ENCODE measurements around the gene MPZL1. TPM values are rescaled to one million over a fixed set of nuclear protein-coding genes. Genes with fewer than 3 reads are reported as not detected.

Gene MPZL1
- total and polyA plus RNA-seq, 12 donors: 12.8 to 52.5 (median 24.6) TPM

DNA sequence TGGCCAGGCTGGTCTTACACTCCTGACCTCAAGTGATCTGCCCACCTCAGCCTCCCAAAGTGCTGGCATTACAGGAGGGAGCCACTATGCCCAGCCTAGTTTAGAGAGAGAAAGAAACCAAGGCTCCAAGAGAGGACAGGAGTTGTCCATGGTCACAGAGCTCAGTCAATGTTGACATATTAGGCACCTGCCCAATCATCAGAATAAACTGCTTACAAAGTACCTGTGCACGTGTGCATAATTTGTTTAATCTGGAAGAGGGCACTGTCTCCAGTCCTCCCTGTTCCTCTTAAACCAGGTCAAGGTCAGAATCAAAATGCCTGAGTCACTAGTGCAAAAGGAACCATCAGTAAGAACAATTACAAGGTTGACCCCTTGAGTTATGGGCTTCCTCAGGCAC, 20.3 kb upstream of the MPZL1 start:
- intact Hi-C loops (cut with DNase I): no loop called here
- WGBS, 2 donors: 56 to 62% methylated on average over 1 of the region's 1 CpG
- no peak for DNase-seq
- TF ChIP-seq, protein P1, sequence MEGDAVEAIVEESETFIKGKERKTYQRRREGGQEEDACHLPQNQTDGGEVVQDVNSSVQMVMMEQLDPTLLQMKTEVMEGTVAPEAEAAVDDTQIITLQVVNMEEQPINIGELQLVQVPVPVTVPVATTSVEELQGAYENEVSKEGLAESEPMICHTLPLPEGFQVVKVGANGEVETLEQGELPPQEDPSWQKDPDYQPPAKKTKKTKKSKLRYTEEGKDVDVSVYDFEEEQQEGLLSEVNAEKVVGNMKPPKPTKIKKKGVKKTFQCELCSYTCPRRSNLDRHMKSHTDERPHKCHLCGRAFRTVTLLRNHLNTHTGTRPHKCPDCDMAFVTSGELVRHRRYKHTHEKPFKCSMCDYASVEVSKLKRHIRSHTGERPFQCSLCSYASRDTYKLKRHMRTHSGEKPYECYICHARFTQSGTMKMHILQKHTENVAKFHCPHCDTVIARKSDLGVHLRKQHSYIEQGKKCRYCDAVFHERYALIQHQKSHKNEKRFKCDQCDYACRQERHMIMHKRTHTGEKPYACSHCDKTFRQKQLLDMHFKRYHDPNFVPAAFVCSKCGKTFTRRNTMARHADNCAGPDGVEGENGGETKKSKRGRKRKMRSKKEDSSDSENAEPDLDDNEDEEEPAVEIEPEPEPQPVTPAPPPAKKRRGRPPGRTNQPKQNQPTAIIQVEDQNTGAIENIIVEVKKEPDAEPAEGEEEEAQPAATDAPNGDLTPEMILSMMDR (IDR thresholded peaks at IDR 0.05): no peak
- H3K27ac ChIP-seq: no peak overlapping the region
- no peaks in the 10 kb centered on the region for H3K27me3 ChIP-seq
- H3K4me1 ChIP-seq: peaks cover 5 to 51% (median 26%) of the 10 kb centered on the region in 9 donors
- no peak for ATAC-seq
- H3K36me3 ChIP-seq: peaks cover 0 to 100% (median 10%) of the 10 kb centered on the region in 9 donors
- H3K4me3 ChIP-seq: no peak overlapping the region
- H3K9me3 ChIP-seq: no peaks in the 10 kb centered on the region

DNA sequence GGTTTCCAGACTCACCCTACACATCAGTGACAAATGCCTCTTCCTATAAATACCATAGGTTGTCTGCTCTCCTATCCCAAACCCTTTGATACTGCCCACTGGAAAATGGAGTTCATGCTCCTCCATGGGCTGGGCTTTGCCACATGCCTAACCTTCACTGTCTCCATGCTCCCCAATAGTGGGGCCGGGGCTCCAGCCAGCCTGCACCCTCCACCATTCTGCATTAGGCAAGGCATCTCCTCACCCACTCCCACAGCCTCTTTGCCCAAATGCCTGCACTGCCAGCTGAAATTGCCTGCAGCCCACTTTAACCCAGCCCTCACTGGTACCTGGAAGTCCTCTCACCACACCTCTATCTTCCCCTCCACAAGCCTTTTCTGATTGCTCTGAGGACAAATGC, 18.2 kb upstream of the MPZL1 start:
- no peak overlapping the region for H3K27ac ChIP-seq
- intact Hi-C loops (cut with DNase I): no loop called here
- H3K27me3 ChIP-seq: no peaks in the 10 kb centered on the region
- H3K4me1 ChIP-seq: peaks cover 0 to 33% (median 8%) of the 10 kb centered on the region in 9 donors
- DNase-seq (no peak), ATAC-seq (no peak)
- H3K9me3 ChIP-seq: no peaks in the 10 kb centered on the region
- no peak overlapping the region for H3K4me3 ChIP-seq
- TF ChIP-seq, protein P1 (IDR thresholded peaks at IDR 0.05): no peak
- 100% methylated on average over 1 of the region's 1 CpG for WGBS, 2 donors
- peaks cover 0 to 86% (median 6%) of the 10 kb centered on the region in 9 donors for H3K36me3 ChIP-seq

DNA sequence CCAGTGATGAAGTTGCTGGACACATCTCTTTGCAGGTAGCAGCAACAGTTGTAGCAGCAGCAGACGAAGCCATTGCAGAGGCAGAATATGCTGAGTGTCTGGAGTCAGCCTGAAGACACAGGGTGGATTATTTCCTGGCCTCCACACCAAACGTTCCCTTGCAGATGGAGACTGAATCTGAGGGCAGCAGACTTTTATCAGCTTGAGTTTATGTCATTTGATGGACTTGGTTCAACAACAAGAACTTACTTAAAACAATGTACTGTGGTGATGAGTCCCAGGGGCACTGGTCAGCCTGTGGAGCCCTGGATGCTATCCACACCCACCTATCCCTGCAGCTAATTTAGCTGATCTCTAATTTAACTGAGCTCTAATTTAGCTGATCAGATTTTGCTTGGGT, 17.1 kb upstream of the MPZL1 start:
- Histone ChIP-seq H3K36me3 (peaks cover 0 to 74% (median 6%) of the 10 kb centered on the region in 9 donors), H3K4me1 (peaks cover 0 to 25% (median 8%) of the 10 kb centered on the region in 9 donors), H3K4me3 (no peak overlapping the region), H3K9me3 (no peaks in the 10 kb centered on the region), H3K27ac (peak overlapping the region in 1 of 10 donors; percentile 28), H3K27me3 (no peaks in the 10 kb centered on the region)
- TF ChIP-seq, protein P1 (IDR thresholded peaks at IDR 0.05): no peak
- DNase-seq (no peak), ATAC-seq (peak in 6 of 8 donors; percentile 25 to 55 (median 44))
- intact Hi-C loops (cut with DNase I): no loop called here
- WGBS, 2 donors: 40 to 44% methylated on average over 2 of the region's 2 CpGs

DNA sequence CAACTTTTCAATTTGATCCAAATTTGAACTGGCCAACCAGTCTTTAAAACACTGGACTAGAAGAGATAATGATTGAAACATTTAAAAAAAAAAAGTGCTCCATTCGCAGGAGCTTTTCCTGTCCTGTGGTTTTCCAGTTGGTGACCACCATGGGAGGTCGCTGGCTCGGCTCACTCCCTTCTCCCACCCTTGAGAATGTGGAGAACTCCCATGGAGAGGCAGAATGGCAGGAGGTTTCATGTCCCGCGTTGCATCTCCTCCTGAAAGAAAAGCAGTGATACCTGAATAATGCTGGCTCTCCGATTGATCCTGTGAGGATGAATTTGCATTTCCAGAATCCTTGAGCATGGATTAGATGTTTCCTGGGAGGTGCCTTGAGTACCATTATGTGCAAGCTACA, 16.5 kb upstream of the MPZL1 start:
- Histone ChIP-seq H3K4me3 (no peak overlapping the region), H3K27ac (no peak overlapping the region), H3K9me3 (no peaks in the 10 kb centered on the region), H3K4me1 (peaks cover 0 to 25% (median 8%) of the 10 kb centered on the region in 9 donors), H3K36me3 (peaks cover 0 to 69% (median 6%) of the 10 kb centered on the region in 9 donors), H3K27me3 (no peaks in the 10 kb centered on the region)
- no peak for ATAC-seq
- WGBS, 2 donors: 60 to 70% methylated on average over 6 of the region's 6 CpGs
- intact Hi-C loops (cut with DNase I): no loop called here
- DNase-seq: no peak
- TF ChIP-seq, protein P1 (IDR thresholded peaks at IDR 0.05): no peak
